SK-N-SH (cell line): Measurements from ENCODE around the gene ANKRD10. TPM values are rescaled to one million over a fixed set of nuclear protein-coding genes. Genes with fewer than 3 reads are reported as not detected.

Experiments
- CTCF ChIA-PET: fragments of 300-600, 350-600 bp; formaldehyde crosslinking; extraction: SDS; loops from one replicate; lab custom pipeline; 2021; lab: Yijun Ruan, JAX
- POLR2A ChIA-PET: fragments of 350-600 bp; sonication (Branson Sonifier 250); formaldehyde crosslinking; extraction: SDS; loops from one replicate; lab custom pipeline; 2020; ENCODE audit warnings: antibody characterized with exemption, inconsistent platforms; lab: Yijun Ruan, JAX
- DNase-seq: peaks from one replicate; pipeline ENCODE4 v3.0.0; 2012
- H2AFZ ChIP-seq: fragments of 200-600 bp; sonication (generic); 2 replicates; pipeline ENCODE4 v1.8.1; 2016; ENCODE audit warnings: antibody characterized with exemption, mild to moderate bottlenecking, low read depth
- H3F3A ChIP-seq: fragments of 200-600 bp; sonication (generic); replicated peaks from 2 replicates; pipeline ENCODE3; 2016; ENCODE audit warnings: antibody characterized with exemption, mild to moderate bottlenecking; ENCODE audit not compliant: insufficient read depth
- H3K27ac ChIP-seq, 2 experiments: fragments of 200-500 bp in 1 of 2; fragments of 200-600 bp in 1 of 2; sonication (Bioruptor generic) in 1 of 2; sonication (generic), shearing (Covaris generic) in 1 of 2; 2 replicates each; pipeline versions ENCODE4 v1.5.1 to v1.6.1; 2014 to 2016; ENCODE audit warnings: low read depth in 2 of 2, inconsistent platforms in 1 of 2, low read length in 1 of 2, mild to moderate bottlenecking in 1 of 2, mixed read lengths in 1 of 2
- H3K27me3 ChIP-seq: fragments of 200-600 bp; sonication (generic), shearing (Covaris generic); 2 replicates; pipeline ENCODE4 v1.6.1; 2016; ENCODE audit warnings: mixed run types; ENCODE audit not compliant: insufficient read depth
- H3K36me3 ChIP-seq, 2 experiments: fragments of 200-500 bp in 1 of 2; fragments of 200-600 bp in 1 of 2; sonication (Bioruptor generic) in 1 of 2; sonication (generic) in 1 of 2; replicated peaks in 1 of 2; 2 replicates each; pipeline versions ENCODE3 to v1.5.1; 2014 to 2016; ENCODE audit warnings: low read length in 1 of 2, mild to moderate bottlenecking in 1 of 2; ENCODE audit not compliant: insufficient read depth in 2 of 2, control insufficient read depth in 1 of 2
- H3K4me1 ChIP-seq, 2 experiments: fragments of 200-500 bp in 1 of 2; fragments of 200-600 bp in 1 of 2; sonication (Bioruptor generic) in 1 of 2; sonication (generic), shearing (Covaris generic) in 1 of 2; 2 replicates each; pipeline versions ENCODE4 v1.5.1 to v1.6.1; 2014 to 2016; ENCODE audit warnings: low read depth in 1 of 2, low read length in 1 of 2, mixed run types in 1 of 2; ENCODE audit not compliant: insufficient read depth in 2 of 2, control insufficient read depth in 1 of 2
- H3K4me2 ChIP-seq: fragments of 200-600 bp; sonication (generic), shearing (Covaris generic); 2 replicates; pipeline ENCODE4 v1.6.1; 2017; ENCODE audit warnings: mixed run types
- H3K4me3 ChIP-seq, 2 experiments: fragments of 200-500 bp in 1 of 2; fragments of 200-600 bp in 1 of 2; sonication (Bioruptor generic) in 1 of 2; sonication (generic), shearing (Covaris generic) in 1 of 2; 2 replicates each; pipeline versions ENCODE4 v1.5.1 to v1.8.1; 2014 to 2016; ENCODE audit warnings: low read depth in 2 of 2, inconsistent platforms in 1 of 2, low read length in 1 of 2, mild to moderate bottlenecking in 1 of 2, mixed read lengths in 1 of 2, moderate library complexity in 1 of 2
- H3K79me2 ChIP-seq: fragments of 200-600 bp; sonication (generic); 2 replicates; pipeline ENCODE4 v1.8.1; 2017; ENCODE audit warnings: mild to moderate bottlenecking; ENCODE audit not compliant: insufficient read depth
- H3K9ac ChIP-seq: fragments of 200-600 bp; sonication (generic); 2 replicates; pipeline ENCODE4 v1.6.1; 2017; ENCODE audit warnings: mixed run types
- H3K9me2 ChIP-seq: fragments of 200-600 bp; sonication (generic); 2 replicates; pipeline ENCODE4 v1.6.1; 2017; ENCODE audit warnings: mixed run types
- H3K9me3 ChIP-seq: fragments of 200-600 bp; sonication (generic); 2 replicates; pipeline ENCODE4 v1.6.1; 2017; ENCODE audit warnings: mixed run types, mild to moderate bottlenecking, moderate library complexity
- H4K20me1 ChIP-seq: fragments of 200-600 bp; sonication (generic); 2 replicates; pipeline ENCODE4 v1.6.1; 2017; ENCODE audit warnings: mild to moderate bottlenecking, mixed run types; ENCODE audit not compliant: insufficient read depth
- CHD2 ChIP-seq: fragments of 150-350 bp; IDR thresholded peaks from 2 replicates; pipeline ENCODE4 v1.6.1; 2018; ENCODE audit warnings: low read length; ENCODE audit not compliant: partially characterized antibody
- EZH2phosphoT487 ChIP-seq: fragments of 200-600 bp; sonication (generic); IDR thresholded peaks from 2 replicates; pipeline ENCODE4 v1.6.1; 2017; ENCODE audit warnings: low read depth, mixed run types, mild to moderate bottlenecking, antibody characterized with exemption, moderate library complexity, borderline replicate concordance
- FOSL2 ChIP-seq: IDR thresholded peaks from 2 replicates; pipeline ENCODE4 v1.4.0; 2012; ENCODE audit warnings: low read depth, mild to moderate bottlenecking, moderate library complexity, borderline replicate concordance
- FOXJ3 ChIP-seq: sonication (generic); formaldehyde crosslinking; IDR thresholded peaks from 2 replicates; pipeline ENCODE4 v1.5.1; 2020; ENCODE audit warnings: mild to moderate bottlenecking, missing genetic modification reagents
- GABPA ChIP-seq: IDR thresholded peaks from 2 replicates; pipeline ENCODE4 v1.4.0; 2012; ENCODE audit warnings: low read depth, mild to moderate bottlenecking
- JUND ChIP-seq: IDR thresholded peaks from 2 replicates; pipeline ENCODE4 v1.4.0; 2012
- NFIC ChIP-seq: IDR thresholded peaks from 2 replicates; pipeline ENCODE4 v1.4.0; 2012; ENCODE audit warnings: borderline replicate concordance
- POLR2AphosphoS5 ChIP-seq: IDR thresholded peaks from 2 replicates; pipeline ENCODE4 v1.6.1; 2012; ENCODE audit warnings: low read depth, low read length
- RAD21 ChIP-seq: IDR thresholded peaks from 2 replicates; pipeline ENCODE4 v1.6.1; 2012; ENCODE audit warnings: mild to moderate bottlenecking, low read length
- RFX5 ChIP-seq: IDR thresholded peaks from 2 replicates; pipeline ENCODE4 v1.6.1; 2012; ENCODE audit warnings: mild to moderate bottlenecking, improper control_type of control experiment, low read length
- RXRA ChIP-seq: IDR thresholded peaks from 2 replicates; pipeline ENCODE4 v1.4.0; 2012; ENCODE audit warnings: low read depth, mild to moderate bottlenecking, borderline replicate concordance
- SIN3A ChIP-seq: IDR thresholded peaks from 2 replicates; pipeline ENCODE4 v1.6.1; 2012; ENCODE audit warnings: low read depth, mild to moderate bottlenecking, low read length, moderate library complexity, borderline replicate concordance
- TAF1 ChIP-seq: IDR thresholded peaks from 2 replicates; pipeline ENCODE4 v1.6.1; 2012; ENCODE audit warnings: low read depth, mild to moderate bottlenecking, low read length, moderate library complexity, borderline replicate concordance
- USF1 ChIP-seq: IDR thresholded peaks from 2 replicates; pipeline ENCODE4 v1.4.0; 2012; ENCODE audit warnings: low read depth, borderline replicate concordance
- WGBS: methylation state at CpG from one replicate; pipeline ENCODE4 v1.1.6; 2017; ENCODE audit warnings: low lambda C conversion rate; 5-methylcytosine and 5-hydroxymethylcytosine counted together
- polyA plus RNA-seq, 3 experiments: library from polyadenylated mRNA; depleted of rRNA; stranded (reverse); fragments of >200 nt; gene quantifications; 2 replicates each; pipeline ENCODE4 v1.2.3, GENCODE V29; 2012
- TF ChIP-seq, protein P1 (sequence below): fragments of 150-350 bp; IDR thresholded peaks from 2 replicates; pipeline ENCODE4 v1.6.1; 2017; ENCODE audit warnings: antibody characterized with exemption, low read length, low read depth, borderline replicate concordance
- TF ChIP-seq, protein P2 (sequence below): fragments of 150-350 bp; IDR thresholded peaks from 2 replicates; pipeline ENCODE4 v1.6.1; 2016; ENCODE audit warnings: mild to moderate bottlenecking, low read depth, low read length

The ANKRD10 gene
- polyA plus RNA-seq, 1 of the 3 experiments (the other 2 are of a cell fraction), result 53.2 TPM

DNA sequence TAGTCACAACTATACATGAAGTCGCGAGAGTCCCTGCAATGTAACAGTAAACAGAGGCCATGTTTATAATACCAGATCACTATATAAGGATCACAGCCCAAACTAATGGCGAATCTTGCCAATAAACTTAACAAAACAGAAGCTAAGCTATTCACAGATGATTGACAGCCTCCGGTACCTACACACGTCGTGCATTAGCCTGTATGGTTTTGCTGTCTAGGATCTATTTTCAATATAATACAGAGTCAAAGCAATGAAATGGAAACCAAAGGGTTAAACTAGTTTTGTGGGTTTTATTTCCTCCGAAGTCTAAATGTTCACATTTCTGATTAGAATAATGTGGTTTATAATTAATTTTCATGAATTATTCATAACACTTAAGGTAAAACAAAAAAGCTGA is 10.1 kb downstream of the ANKRD10 start:
- no peak for DNase-seq
- Histone ChIP-seq H3K9me2 (no peaks in the 10 kb centered on the region), H3K27me3 (no peaks in the 10 kb centered on the region), H3K27ac (no peak overlapping the region), H2AFZ (no peak overlapping the region), H3K9me3 (no peaks in the 10 kb centered on the region), H4K20me1 (peaks cover 63% of the 10 kb centered on the region), H3K4me2 (no peak overlapping the region), H3K79me2 (peaks cover 92% of the 10 kb centered on the region), H3K4me3 (no peak overlapping the region), H3K9ac (no peak overlapping the region), H3K36me3 (peaks cover 69 to 81% of the 10 kb centered on the region in 2 experiments), H3F3A (peaks cover 18% of the 10 kb centered on the region), H3K4me1 (peaks cover 5 to 14% of the 10 kb centered on the region in 2 experiments; a peak in 3 of 4 replicates)
- no peak for TF ChIP-seq CHD2
- TF ChIP-seq FOSL2, result no peak
- no peak for TF ChIP-seq GABPA
- no peak for TF ChIP-seq RXRA
- TF ChIP-seq EZH2phosphoT487, result no peak
- no peak for TF ChIP-seq FOXJ3 (CRISPR knock-in tag)
- no peak for TF ChIP-seq NFIC
- no peak for TF ChIP-seq JUND
- TF ChIP-seq, protein P1, sequence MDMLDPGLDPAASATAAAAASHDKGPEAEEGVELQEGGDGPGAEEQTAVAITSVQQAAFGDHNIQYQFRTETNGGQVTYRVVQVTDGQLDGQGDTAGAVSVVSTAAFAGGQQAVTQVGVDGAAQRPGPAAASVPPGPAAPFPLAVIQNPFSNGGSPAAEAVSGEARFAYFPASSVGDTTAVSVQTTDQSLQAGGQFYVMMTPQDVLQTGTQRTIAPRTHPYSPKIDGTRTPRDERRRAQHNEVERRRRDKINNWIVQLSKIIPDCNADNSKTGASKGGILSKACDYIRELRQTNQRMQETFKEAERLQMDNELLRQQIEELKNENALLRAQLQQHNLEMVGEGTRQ, result no peak
- no peak for TF ChIP-seq RFX5
- TF ChIP-seq POLR2AphosphoS5, result no peak
- TF ChIP-seq USF1, result no peak
- no peak for TF ChIP-seq TAF1
- TF ChIP-seq RAD21, result no peak
- TF ChIP-seq, protein P2, sequence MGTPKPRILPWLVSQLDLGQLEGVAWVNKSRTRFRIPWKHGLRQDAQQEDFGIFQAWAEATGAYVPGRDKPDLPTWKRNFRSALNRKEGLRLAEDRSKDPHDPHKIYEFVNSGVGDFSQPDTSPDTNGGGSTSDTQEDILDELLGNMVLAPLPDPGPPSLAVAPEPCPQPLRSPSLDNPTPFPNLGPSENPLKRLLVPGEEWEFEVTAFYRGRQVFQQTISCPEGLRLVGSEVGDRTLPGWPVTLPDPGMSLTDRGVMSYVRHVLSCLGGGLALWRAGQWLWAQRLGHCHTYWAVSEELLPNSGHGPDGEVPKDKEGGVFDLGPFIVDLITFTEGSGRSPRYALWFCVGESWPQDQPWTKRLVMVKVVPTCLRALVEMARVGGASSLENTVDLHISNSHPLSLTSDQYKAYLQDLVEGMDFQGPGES, result no peak
- POLR2A ChIA-PET, result no interaction called here
- CTCF ChIA-PET, result interaction anchor here (1.0 to 5.8 kb wide), 2 partner anchors 9 to 29 kb away, joined by 3 to 25 read pairs; partner anchors contain the start of gene ANKRD10
- 95% methylated on average over 7 of the region's 7 CpGs for WGBS

GRCh38 chr13:110902370-110902769 is 12.5 kb downstream of the ANKRD10 start:
- ChIA-PET POLR2A (no interaction called here), CTCF (interaction anchor here (0.7 to 5.8 kb wide), 2 partner anchors 12 to 13 kb away, joined by 3 to 25 read pairs; partner anchors contain the start of gene ANKRD10)
- no peak overlapping the region for H2AFZ ChIP-seq
- DNase-seq, result no peak
- no peak for TF ChIP-seq SIN3A
- peak; percentile 20; the same call in 1 of the 2 replicates for TF ChIP-seq JUND
- H3K36me3 ChIP-seq, result peaks cover 57 to 70% of the 10 kb centered on the region in 2 experiments
- no peak overlapping the region for H3K4me3 ChIP-seq
- H3K4me2 ChIP-seq, result no peak overlapping the region
- H3K4me1 ChIP-seq, result peaks cover 0 to 9% of the 10 kb centered on the region in 2 experiments; a peak in 3 of 4 replicates
- peak overlapping the region in 1 of 2 experiments; percentile 61; a peak in 2 of 4 replicates for H3K27ac ChIP-seq
- WGBS, result 43% methylated on average over 2 of the region's 2 CpGs
- H3K9me3 ChIP-seq, result no peaks in the 10 kb centered on the region
- no peaks in the 10 kb centered on the region for H3K9me2 ChIP-seq
- H3K27me3 ChIP-seq, result no peaks in the 10 kb centered on the region
- H3K79me2 ChIP-seq, result peaks cover 72% of the 10 kb centered on the region
- no peak overlapping the region for H3K9ac ChIP-seq
- peaks cover 18% of the 10 kb centered on the region for H3F3A ChIP-seq
- H4K20me1 ChIP-seq, result peaks cover 43% of the 10 kb centered on the region
